Panc1 (cell line): ENCODE measurements around the gene XPA. TPM values are rescaled to one million over a fixed set of nuclear protein-coding genes. Genes with fewer than 3 reads are reported as not detected.
"Not testable (repeated sequence)": the region's sequence is repeated elsewhere in the genome, so short reads cannot be mapped to it uniquely, and the experiment has no call there.

Source experiments
- ATAC-seq: fragments of 200-7000 bp; cut with Tn5 transposase; 2 replicates; pipeline ENCODE4 v1.9.1; 2020; ENCODE audit warnings: mild to moderate bottlenecking, moderate library complexity
- Bru-seq: library from RNA; stranded (reverse); fragments of 400-500 nt; gene quantifications from one replicate; lab custom pipeline; 2021; lab: Mats Ljungman, UMichigan
- BruChase-seq, 2 experiments: library from RNA; stranded (reverse); fragments of 400-500 nt; gene quantifications; one replicate each; lab custom pipeline; 2021; lab: Mats Ljungman, UMichigan
- BruUV-seq: library from RNA; stranded (reverse); fragments of 400-500 nt; replicated peaks from 2 replicates; lab custom pipeline; 2021; lab: Mats Ljungman, UMichigan
- CTCF ChIA-PET: fragments of 300-600 bp; sonication (Branson Sonifier 250); formaldehyde crosslinking; loops from one replicate; lab custom pipeline; 2022; ENCODE audit warnings: antibody characterized with exemption; lab: Charles Lee
- POLR2A ChIA-PET: fragments of 300-600 bp; sonication (Branson Sonifier 250); formaldehyde crosslinking; loops from one replicate; lab custom pipeline; 2022; ENCODE audit warnings: antibody characterized with exemption; lab: Charles Lee
- DNase-seq: peaks from one replicate; pipeline ENCODE4 v3.0.0-alpha.2; 2010; ENCODE audit warnings: low read depth, low spot score
- H3K27ac ChIP-seq: 2 replicates; pipeline ENCODE4 v1.5.1; 2011; ENCODE audit warnings: mild to moderate bottlenecking, low read length, inconsistent platforms
- H3K27me3 ChIP-seq: fragments of 200-500 bp; sonication (Bioruptor generic); 2 replicates; pipeline ENCODE4 v1.6.0; 2014; ENCODE audit warnings: low read length, inconsistent platforms; ENCODE audit not compliant: control insufficient read depth, insufficient read depth
- H3K36me3 ChIP-seq: fragments of 200-500 bp; sonication (Bioruptor generic); 2 replicates; pipeline ENCODE4 v1.5.1; 2014; ENCODE audit warnings: inconsistent platforms, mild to moderate bottlenecking, low read length, moderate library complexity; ENCODE audit not compliant: control insufficient read depth, insufficient read depth
- H3K4me1 ChIP-seq: 2 replicates; pipeline ENCODE4 v1.5.1; 2011; ENCODE audit warnings: inconsistent platforms, mild to moderate bottlenecking, low read length, moderate library complexity; ENCODE audit not compliant: control insufficient read depth, insufficient read depth
- H3K4me3 ChIP-seq, 2 experiments: 2 replicates each; pipeline ENCODE4 v1.5.1; 2011 to 2012; ENCODE audit warnings: low read depth in 2 of 2, low read length in 2 of 2, mild to moderate bottlenecking in 2 of 2, inconsistent platforms in 1 of 2, moderate library complexity in 1 of 2
- H3K9me3 ChIP-seq: fragments of 200-500 bp; sonication (Bioruptor generic); 2 replicates; pipeline ENCODE4 v1.5.1; 2014; ENCODE audit warnings: low read depth, mild to moderate bottlenecking, inconsistent platforms, low read length, moderate library complexity; ENCODE audit not compliant: control insufficient read depth, insufficient read depth
- POLR2AphosphoS5 ChIP-seq: IDR thresholded peaks from 2 replicates; pipeline ENCODE4 v1.6.1; 2012; ENCODE audit warnings: mild to moderate bottlenecking, low read depth, low read length, moderate library complexity
- REST ChIP-seq, 2 experiments: IDR thresholded peaks; 2 replicates each; pipeline ENCODE4 v1.6.1; 2011 to 2012; ENCODE audit warnings: low read depth in 2 of 2, control low read depth in 1 of 2, low read length in 1 of 2, mild to moderate bottlenecking in 1 of 2, moderate library complexity in 1 of 2; ENCODE audit not compliant: insufficient read depth in 1 of 2
- TCF7L2 ChIP-seq: IDR thresholded peaks from 2 replicates; pipeline ENCODE4 v1.6.1; 2011; ENCODE audit warnings: mild to moderate bottlenecking, low read depth, low read length, inconsistent platforms
- in situ Hi-C: cut with HindIII; loops from 2 replicates; pipeline ENCODE4 v1.10.0; 2016; ENCODE audit warnings: low sequenced_read_pairs, low pct_unique_long_range_greater_than_20kb
- intact Hi-C: fragments of 100-400 bp; cut with micrococcal nuclease; formaldehyde crosslinking; loops from one replicate; pipeline ENCODE4 v1.10.0; 2022; ENCODE audit not compliant: unreplicated experiment
- long read RNA-seq: library from polyadenylated mRNA; unstranded; transcript quantifications from one replicate; pipeline ENCODE4 v2.0.0, GENCODE V29; 2021; ENCODE audit not compliant: unreplicated experiment
- polyA plus RNA-seq: library from polyadenylated mRNA; unstranded; fragments of >200 nt; gene quantifications from one replicate; pipeline ENCODE4 v1.2.1, GENCODE V29; 2012; ENCODE audit warnings: missing spikeins; ENCODE audit not compliant: insufficient read length
- total RNA-seq: library from RNA; stranded (reverse); gene quantifications from one replicate; pipeline ENCODE4 v1.2.1, GENCODE V29; 2021; ENCODE audit not compliant: unreplicated experiment

XPA gene
- 7.1 TPM for total RNA-seq
- polyA plus RNA-seq, result 7.0 TPM
- percentile 71 among the genes with signal in this experiment for Bru-seq, nascent RNA
- percentile 65 among the genes with signal in this experiment for BruChase-seq, experiment 1, labeled RNA remaining after a 2-hour chase
- percentile 55 among the genes with signal in this experiment for BruChase-seq, experiment 2, labeled RNA remaining after a 6-hour chase
- long read RNA-seq, transcript XPA-201 (6 exons, 1,417 nt), result major isoform, 13 of 40 reads
- long read RNA-seq, partial matches to known transcripts, result 23 of 40 reads
- long read RNA-seq, other reads (novel, unspliced or antisense), result 2 of 40 reads

- peak within 1 kb of the TSS; percentile 87 for H3K27ac ChIP-seq
- intact Hi-C loops (no loop called here), in situ Hi-C loops (no loop called here)
- H3K4me1 ChIP-seq, result peaks cover 14% of the 10 kb centered on the region; the same call in 1 of the 2 replicates
- peak within 1 kb of the TSS; percentile 78 to 80 for H3K4me3 ChIP-seq
- no peaks in the 10 kb centered on the region for H3K27me3 ChIP-seq
- peak; percentile 98 for ATAC-seq
- CTCF ChIA-PET, result no interaction called here
- H3K36me3 ChIP-seq, result peaks cover 5% of the 10 kb centered on the region
- H3K9me3 ChIP-seq, result no peaks in the 10 kb centered on the region
- DNase-seq, result peak; percentile 47
- BruUV-seq, result no TSS peak
- TF ChIP-seq REST (IDR thresholded peaks at IDR 0.05; ENCODE audit: insufficient read depth in 1 of 2, low read depth in 2 of 2, low read length in 1 of 2) (no peak), TCF7L2 (0 out of 2 replicates have a peak, but pooled peaks have one; percentile 14), POLR2AphosphoS5 (0 out of 2 replicates have a peak, but pooled peaks have one; percentile 37)
- POLR2A ChIA-PET, result interaction anchor here (0.6 kb wide), 1 partner anchor 263 kb away, joined by 3 read pairs; no protein-coding TSS in a partner anchor
Measured at GRCh38 chr9:97696803-97697601, at the start of gene XPA. XPA (minus strand) TSS chr9:97697340; CDS start chr9:97697292, 48 bp downstream.

- DNase-seq (no peak), ATAC-seq (no peak)
- in situ Hi-C loops, result no loop called here
- Histone ChIP-seq H3K27ac (no peak overlapping the region), H3K9me3 (no peaks in the 10 kb centered on the region), H3K4me1 (no peaks in the 10 kb centered on the region), H3K36me3 (no peaks in the 10 kb centered on the region), H3K27me3 (peaks cover 4% of the 10 kb centered on the region; the same call in 1 of the 2 replicates), H3K4me3 (no peak overlapping the region)
- no TSS peak for BruUV-seq
- CTCF ChIA-PET, result no interaction called here
- TF ChIP-seq REST (IDR thresholded peaks at IDR 0.05; ENCODE audit: insufficient read depth in 1 of 2, low read depth in 2 of 2, low read length in 1 of 2) (peak; percentile 49 to 64; a peak in 2 of 4 replicates), TCF7L2 (no peak)
- intact Hi-C loops, result no loop called here
- POLR2A ChIA-PET, result no interaction called here
Measured at GRCh38 chr9:97744710-97745708, 47.9 kb upstream of the XPA start.

DNA sequence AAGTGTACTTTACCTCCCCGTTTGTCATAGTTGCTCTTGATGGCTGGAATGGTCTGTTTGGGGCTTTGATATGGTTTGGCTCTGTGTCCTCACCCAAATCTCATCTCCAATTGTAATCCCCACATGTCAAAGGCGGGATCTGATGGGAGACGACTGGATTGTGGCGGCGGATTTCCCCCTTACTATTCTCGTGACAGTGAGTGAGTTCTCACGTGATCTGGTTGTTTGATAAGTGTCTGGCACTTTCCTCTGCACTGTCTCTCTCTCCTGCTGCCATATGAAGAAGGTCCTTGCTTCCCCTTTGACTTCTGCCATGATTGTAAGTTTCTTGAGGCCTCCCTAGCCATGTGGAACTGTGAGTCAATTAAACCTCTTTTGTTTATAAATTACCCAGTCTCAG, 46.9 kb upstream of the XPA start:
- H3K4me1 ChIP-seq, intact Hi-C loops, H3K27me3 ChIP-seq, in situ Hi-C loops, POLR2A ChIA-PET, H3K27ac ChIP-seq, BruUV-seq, CTCF ChIA-PET, H3K9me3 ChIP-seq, ATAC-seq, H3K36me3 ChIP-seq, H3K4me3 ChIP-seq, DNase-seq: not testable (repeated sequence)
